GM21737 (cell line): Measurements from ENCODE around the gene IGF1R.
"Not testable (repeated sequence)": the region's sequence is repeated elsewhere in the genome, so short reads cannot be mapped to it uniquely, and the experiment has no call there.

Source experiments
- ATAC-seq: cut with Tn5 transposase; IDR thresholded peaks from one replicate; pipeline ENCODE4 v1.9.1; 2021; ENCODE audit warnings: mild to moderate bottlenecking, moderate library complexity; ENCODE audit not compliant: unreplicated experiment

IGF1R gene

GRCh38 chr15:98953968-98954367, 305.6 kb downstream of the IGF1R start:
- no peak for ATAC-seq

GRCh38 chr15:98954411-98954810, 306.1 kb downstream of the IGF1R start:
- ATAC-seq: no peak

GRCh38 chr15:98955331-98955730, 307.0 kb downstream of the IGF1R start:
- no peak for ATAC-seq

GRCh38 chr15:98955961-98956723, 307.8 kb downstream of the IGF1R start:
- ATAC-seq: no peak

- no peak for ATAC-seq
Measured at GRCh38 chr15:98956796-98957553, 308.6 kb downstream of the IGF1R start.

- ATAC-seq: no peak
Measured at GRCh38 chr15:98957655-98958054, 309.3 kb downstream of the IGF1R start.

GRCh38 chr15:98958076-98958475, 309.7 kb downstream of the IGF1R start:
- ATAC-seq: no peak

- no peak for ATAC-seq
Measured at GRCh38 chr15:98958918-98959639, 310.7 kb downstream of the IGF1R start.

- ATAC-seq: no peak
Measured at GRCh38 chr15:98959640-98960007, 311.3 kb downstream of the IGF1R start.

- no peak for ATAC-seq
Measured at GRCh38 chr15:98960555-98961050, 312.3 kb downstream of the IGF1R start.

- no peak for ATAC-seq
Measured at GRCh38 chr15:98963444-98963843, 315.1 kb downstream of the IGF1R start.

GRCh38 chr15:98964466-98965133, 316.3 kb downstream of the IGF1R start:
- no peak for ATAC-seq

- not testable (repeated sequence) for ATAC-seq
Measured at GRCh38 chr15:98965134-98965491, 316.8 kb downstream of the IGF1R start.

- no peak for ATAC-seq
Measured at GRCh38 chr15:98965597-98965996, 317.3 kb downstream of the IGF1R start.

GRCh38 chr15:98966091-98966787, 317.9 kb downstream of the IGF1R start:
- ATAC-seq: no peak

- ATAC-seq: no peak
Measured at GRCh38 chr15:98967096-98967495, 318.8 kb downstream of the IGF1R start.

GRCh38 chr15:98967916-98968315, 319.6 kb downstream of the IGF1R start:
- no peak for ATAC-seq

GRCh38 chr15:98968576-98968975, 320.2 kb downstream of the IGF1R start:
- no peak for ATAC-seq

GRCh38 chr15:98969126-98969735, 320.9 kb downstream of the IGF1R start:
- no peak for ATAC-seq

GRCh38 chr15:98970799-98971198, 322.5 kb downstream of the IGF1R start:
- no peak for ATAC-seq
